Measurements from ENCODE around the gene NPTX1. TPM values are rescaled to one million over a fixed set of nuclear protein-coding genes. Genes with fewer than 3 reads are reported as not detected.
A peak's percentile ranks its signal among the peaks of the same experiment; 100 is the strongest.

NPTX1 gene
- total RNA-seq, 1 donor = 2.2 TPM

DNA sequence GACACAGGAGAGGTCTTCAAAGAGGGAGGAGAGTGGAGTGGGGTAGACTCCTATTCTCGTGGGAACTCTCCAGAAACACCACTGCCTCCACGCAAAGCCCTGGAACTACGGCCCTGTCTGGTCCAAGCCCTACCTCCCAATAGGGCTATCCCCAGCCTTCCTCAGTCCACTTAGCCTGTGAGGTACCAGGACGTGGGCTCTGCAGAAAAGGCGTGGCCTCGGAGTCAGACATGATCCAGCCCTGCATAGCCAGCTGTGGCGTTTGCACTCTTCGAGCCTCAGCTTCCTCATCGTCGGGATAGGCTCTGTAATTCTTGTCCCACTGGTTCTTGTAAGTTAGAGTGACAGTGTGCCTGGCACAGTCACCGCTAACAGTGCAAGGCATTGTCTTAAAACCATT, 47.6 kb downstream of the NPTX1 start:
- no peak for DNase-seq (ENCODE audit: low read depth)
- H3K4me3 ChIP-seq (ENCODE audit: low read depth, low read length) = no peak overlapping the region
- TF ChIP-seq, protein P1, sequence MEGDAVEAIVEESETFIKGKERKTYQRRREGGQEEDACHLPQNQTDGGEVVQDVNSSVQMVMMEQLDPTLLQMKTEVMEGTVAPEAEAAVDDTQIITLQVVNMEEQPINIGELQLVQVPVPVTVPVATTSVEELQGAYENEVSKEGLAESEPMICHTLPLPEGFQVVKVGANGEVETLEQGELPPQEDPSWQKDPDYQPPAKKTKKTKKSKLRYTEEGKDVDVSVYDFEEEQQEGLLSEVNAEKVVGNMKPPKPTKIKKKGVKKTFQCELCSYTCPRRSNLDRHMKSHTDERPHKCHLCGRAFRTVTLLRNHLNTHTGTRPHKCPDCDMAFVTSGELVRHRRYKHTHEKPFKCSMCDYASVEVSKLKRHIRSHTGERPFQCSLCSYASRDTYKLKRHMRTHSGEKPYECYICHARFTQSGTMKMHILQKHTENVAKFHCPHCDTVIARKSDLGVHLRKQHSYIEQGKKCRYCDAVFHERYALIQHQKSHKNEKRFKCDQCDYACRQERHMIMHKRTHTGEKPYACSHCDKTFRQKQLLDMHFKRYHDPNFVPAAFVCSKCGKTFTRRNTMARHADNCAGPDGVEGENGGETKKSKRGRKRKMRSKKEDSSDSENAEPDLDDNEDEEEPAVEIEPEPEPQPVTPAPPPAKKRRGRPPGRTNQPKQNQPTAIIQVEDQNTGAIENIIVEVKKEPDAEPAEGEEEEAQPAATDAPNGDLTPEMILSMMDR (IDR thresholded peaks at IDR 0.05; ENCODE audit: insufficient read depth, low read depth, low read length) = no peak

- DNase-seq (ENCODE audit: low read depth) = no peak
- H3K4me3 ChIP-seq (ENCODE audit: low read depth, low read length) = no peak overlapping the region
- TF ChIP-seq, protein P1 (IDR thresholded peaks at IDR 0.05; ENCODE audit: insufficient read depth, low read depth, low read length) = no peak
Measured at GRCh38 chr17:80428363-80428762, 48.0 kb downstream of the NPTX1 start.

DNA sequence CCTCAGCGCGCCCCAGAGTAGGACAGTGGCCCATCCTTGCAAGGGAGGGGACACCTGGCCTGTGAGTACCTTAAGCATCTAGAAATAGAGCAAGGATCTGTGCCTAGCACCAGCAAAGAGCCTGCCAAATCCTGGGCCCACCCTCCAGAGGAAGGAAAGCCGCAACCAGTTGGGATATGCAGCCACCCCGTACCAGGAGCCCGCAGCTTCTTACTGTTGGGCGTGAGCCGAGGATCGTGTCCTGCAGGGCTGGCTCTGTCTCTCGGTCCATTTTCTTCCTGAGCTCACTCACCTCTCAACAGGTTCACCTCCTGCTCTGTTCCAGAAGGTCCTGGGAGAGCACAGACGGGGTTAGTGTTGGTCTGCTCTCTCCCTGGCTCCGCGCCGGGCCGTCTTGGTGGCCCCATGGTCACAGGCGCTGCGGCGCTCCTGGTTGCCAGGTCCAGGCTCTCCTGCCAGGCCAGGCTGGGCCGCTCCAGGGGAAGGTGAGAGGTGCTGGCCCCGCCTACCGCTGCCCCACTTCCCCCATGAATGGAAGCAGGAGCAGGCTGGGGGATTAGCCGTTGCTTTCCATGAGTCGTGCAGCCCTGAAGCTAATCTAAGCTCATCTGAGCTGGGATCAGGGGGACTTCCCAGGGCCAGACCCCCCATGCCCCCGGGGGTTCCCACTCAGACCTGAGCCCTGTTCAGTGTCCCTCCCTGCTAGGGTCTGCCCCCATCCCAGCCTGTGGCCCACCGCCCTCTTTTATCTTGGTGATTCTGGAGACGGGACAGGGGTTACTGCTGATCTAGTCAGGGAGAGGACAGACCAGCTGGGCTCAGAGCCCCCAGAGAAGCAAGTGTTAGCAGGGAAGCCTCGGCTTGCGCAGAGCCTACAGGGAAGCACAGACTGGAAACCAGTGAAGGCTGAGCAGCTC, 48.8 kb downstream of the NPTX1 start:
- TF ChIP-seq, protein P1 (IDR thresholded peaks at IDR 0.05; ENCODE audit: insufficient read depth, low read depth, low read length) = no peak
- no peak overlapping the region for H3K4me3 ChIP-seq (ENCODE audit: low read depth, low read length)
- no peak for DNase-seq (ENCODE audit: low read depth)

DNA sequence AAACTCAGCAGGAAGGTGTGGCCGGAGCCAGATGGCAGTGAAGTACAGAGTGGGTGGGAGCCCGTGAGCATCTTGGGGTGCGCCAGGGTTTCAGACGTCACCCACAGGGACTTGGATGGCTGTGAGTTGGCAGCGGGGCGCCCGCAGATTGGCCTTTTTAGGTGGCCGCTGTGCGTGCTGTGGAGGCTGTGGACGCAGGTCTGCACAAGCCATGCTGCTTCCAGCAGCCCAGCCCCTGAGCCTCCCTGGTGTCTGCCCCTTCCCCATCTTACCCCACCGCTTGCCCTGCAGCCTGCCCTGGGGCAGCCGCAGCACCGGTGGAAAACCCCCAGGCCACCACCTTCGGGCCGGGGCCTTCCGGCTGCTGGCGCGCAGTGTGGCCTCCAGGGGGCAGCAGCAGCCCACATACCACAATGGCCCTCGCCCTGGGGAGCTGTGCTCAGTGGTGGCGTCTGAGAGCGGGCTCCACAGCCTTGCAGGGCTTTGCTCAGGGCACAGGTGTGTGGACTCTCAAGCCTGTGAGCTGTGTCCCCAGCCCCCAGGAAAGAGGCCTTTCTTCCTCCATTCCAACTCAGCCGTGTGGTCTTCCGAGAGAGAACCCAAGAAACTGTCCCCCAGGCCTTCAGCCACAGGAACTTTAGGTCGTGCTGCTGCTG, 49.6 kb downstream of the NPTX1 start:
- peak; percentile 50 for DNase-seq (ENCODE audit: low read depth)
- TF ChIP-seq, protein P1 (IDR thresholded peaks at IDR 0.05; ENCODE audit: insufficient read depth, low read depth, low read length) = peak; percentile 95
- H3K4me3 ChIP-seq (ENCODE audit: low read depth, low read length) = no peak overlapping the region

DNA sequence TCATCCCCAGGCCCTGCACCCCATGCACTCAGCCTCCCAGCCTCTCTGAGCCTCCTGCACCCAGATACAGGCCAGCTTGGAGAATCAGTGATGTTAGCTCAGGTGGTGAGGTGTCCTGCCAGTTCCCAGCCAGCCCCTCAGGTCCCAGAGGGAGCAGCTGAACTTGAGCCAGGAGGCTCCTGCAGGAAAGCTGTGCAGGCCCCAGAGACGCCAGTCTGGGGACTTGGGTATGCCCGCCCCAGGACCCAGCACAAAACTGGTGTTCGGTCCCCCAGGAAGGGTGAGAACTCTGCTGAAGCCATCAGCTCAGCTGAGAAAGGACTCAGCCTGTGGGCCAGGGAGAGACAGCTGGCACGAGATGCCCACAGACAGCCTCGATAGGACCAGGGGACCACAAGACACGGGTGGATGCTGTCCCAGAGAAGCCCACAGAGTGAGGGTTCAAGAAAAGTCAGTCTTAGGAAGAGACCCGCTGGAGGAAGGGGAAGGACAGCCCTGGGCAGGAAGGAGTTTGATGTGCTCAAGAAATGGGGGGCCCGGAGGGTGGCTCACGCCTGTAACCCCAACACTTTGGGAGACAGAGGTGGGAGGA, 50.5 kb downstream of the NPTX1 start:
- no peak for DNase-seq (ENCODE audit: low read depth)
- TF ChIP-seq, protein P1 (IDR thresholded peaks at IDR 0.05; ENCODE audit: insufficient read depth, low read depth, low read length) = no peak
- no peak overlapping the region for H3K4me3 ChIP-seq (ENCODE audit: low read depth, low read length)

DNA sequence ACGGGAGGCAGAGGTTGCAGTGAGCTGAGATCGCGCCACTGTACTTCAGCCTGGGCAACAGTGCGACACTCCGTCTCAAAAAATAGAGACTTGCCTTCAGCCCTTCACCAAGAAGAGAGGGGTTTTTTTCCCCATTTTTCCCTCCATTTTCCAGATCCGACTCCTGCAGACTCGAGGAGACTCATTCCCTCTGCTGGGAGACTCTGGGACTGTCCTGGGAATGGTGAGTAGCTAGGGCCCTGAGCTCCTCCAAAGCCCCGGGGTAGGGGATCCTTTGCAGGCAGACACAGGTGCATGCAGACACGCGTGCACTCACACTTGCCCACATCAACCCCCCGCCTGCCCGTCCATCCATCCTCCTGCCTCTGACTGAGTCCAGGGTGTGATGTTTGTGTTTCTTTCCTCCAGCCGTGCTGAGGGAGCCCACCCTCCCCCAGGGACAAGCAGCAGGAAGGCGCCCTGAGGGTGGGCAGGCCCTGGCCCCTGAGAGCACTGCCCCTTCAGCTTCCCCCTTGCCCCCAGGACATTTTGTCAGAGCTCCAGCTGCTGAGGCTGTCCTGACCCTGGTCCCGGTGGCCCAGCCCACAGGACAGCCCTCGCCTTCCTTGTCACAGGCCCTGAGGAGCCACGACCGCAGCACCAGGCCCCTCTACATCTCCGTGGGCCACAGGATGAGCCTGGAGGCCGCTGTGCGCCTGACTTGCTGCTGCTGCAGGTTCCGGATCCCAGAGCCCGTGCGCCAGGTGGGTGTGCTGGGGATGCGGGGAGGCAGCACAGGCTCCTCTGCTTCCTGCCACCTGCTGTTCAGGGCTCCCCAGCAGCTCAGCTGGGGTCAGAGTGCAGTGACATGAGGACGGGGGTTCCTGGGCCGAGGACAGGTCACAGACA, 51.3 kb downstream of the NPTX1 start:
- TF ChIP-seq, protein P1 (IDR thresholded peaks at IDR 0.05; ENCODE audit: insufficient read depth, low read depth, low read length) = no peak
- DNase-seq (ENCODE audit: low read depth) = no peak
- H3K4me3 ChIP-seq (ENCODE audit: low read depth, low read length) = no peak overlapping the region

Data from fibroblast of villous mesenchyme (primary cell).